Stimulated activated CD8-positive, alpha-beta memory T cell treated with anti-CD3 and anti-CD28 coated beads, Interleukin-15, amount 100 ng/mL, for 48 hours (primary cell): ENCODE measurements around the gene RSPH10B2.
"Not testable (repeated sequence)": the region's sequence is repeated elsewhere in the genome, so short reads cannot be mapped to it uniquely, and the experiment has no call there.

ENCODE experiments used
- DNase-seq, 2 donors: peaks; one replicate each; pipeline ENCODE4 v3.0.0-alpha.2; 2020; ENCODE audit warnings: low read depth in 2 of 2

The RSPH10B2 gene

DNA sequence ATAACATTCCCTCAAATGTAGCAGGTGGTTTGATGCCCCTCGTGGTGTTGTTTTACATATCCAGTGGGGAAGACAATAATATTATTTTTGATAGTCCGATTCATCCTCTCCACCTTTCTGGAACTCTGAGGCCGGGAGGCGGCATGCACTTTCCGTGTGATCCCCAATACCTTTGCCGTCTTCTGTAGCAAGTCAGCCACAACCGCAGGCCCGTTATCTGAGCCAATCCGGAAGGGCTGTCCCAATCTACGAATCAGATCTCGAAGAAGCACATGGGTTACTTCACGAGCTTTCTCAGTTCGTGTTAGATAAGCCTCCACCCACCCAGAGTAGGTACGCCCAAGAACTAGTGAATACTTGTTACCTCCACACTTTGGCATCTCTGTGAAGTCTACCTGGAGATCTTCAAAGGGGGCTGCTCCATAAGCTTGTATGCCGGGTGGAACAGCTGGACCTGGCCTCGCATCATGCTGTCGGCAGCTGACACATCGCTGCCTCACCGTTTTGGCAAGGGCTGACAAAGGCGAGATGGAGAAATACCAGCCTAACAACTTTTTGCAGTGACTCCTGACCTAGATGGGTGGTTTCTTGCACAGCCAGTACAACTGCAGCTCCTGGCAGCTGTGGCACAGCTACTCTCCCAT lies 88.5 kb downstream of the RSPH10B2 start:
- not testable (repeated sequence) for DNase-seq

DNA sequence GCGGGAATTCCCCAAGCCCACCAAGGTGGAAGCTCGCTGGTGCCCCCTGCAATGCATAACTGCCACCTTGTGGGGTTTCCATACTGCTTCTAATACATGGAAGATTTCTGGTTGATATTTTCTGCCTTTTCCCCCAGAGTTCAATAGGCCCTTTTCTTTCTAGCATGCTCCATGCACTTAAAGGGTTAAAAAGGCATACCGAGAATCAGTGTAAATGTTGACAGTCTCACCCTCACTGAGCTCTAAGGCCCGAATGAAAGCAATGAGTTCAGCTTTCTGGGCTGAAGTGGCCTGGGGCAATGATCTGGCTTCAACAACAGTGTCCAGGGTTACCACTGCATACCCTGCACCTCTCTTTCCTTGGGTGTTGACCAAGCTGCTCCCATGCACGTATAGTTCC lies 89.2 kb downstream of the RSPH10B2 start:
- DNase-seq, result peak in 1 of 2 donors; percentile 30

DNA sequence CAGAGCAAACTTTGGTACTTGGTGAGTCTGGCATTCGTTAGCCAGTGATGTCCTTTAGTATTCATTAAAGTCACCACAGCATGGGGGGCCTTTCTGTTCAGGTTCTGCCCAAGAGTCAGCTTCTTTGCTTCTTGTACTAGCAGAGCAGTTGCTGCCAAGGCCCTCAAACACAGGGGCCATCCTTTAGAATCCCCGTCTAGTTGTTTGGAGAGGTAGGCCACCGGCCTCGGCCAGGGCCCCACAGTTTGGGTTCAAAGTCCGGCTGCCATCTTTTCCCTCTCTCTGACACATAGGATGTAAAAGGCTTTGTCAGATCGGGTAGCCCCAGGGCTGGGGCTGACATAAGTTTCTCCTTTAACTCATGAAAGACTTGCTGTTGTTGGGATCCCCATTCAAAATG lies 89.8 kb downstream of the RSPH10B2 start:
- not testable (repeated sequence) for DNase-seq

DNA sequence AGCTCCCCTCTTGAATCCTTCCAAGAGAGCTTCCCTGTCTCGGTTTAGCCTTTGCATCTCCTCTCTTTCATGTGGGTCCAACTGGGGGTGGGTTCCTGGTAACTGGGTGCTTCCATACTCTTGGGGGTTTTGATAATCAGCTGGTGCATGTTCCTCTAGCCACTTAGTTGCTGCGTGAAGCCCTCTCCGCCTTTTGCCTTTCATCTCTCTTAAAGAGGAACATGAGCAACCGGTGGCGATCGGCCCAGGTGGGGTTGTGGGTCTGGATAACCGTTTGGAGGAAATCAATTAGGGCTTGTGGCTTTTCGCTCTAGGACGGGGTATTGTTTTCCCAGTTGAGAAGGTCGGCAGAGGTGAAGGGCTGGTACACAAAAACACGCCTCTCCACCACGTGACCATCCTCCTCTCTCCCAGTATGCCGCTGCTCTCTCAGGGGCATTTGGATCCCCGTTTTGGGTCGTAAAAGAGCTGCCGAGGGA lies 92.1 kb downstream of the RSPH10B2 start:
- not testable (repeated sequence) for DNase-seq

DNA sequence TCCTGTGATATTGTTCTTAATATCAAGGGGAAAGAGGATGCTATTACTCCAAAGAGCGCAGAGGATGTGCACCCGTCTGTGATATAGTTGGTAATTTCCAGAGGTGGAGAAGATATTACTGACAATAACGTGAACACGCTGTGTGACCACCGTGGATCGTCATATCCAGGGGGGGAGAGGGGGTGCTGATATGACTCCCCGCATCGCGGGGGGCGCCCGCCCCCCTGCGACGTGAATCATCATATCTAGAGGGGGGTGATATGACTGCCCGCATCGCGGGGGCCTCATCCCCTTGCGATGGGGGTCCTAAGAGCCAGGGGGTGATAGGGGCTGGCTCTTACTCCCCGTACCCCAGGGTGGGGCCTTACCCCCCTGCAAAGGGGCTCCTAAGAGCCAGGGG lies 93.8 kb downstream of the RSPH10B2 start:
- DNase-seq, result not testable (repeated sequence)
